K562 (cell line): ENCODE measurements around the gene SLC7A8. TPM values are rescaled to one million over a fixed set of nuclear protein-coding genes. Genes with fewer than 3 reads are reported as not detected.
A peak's percentile ranks its signal among the peaks of the same experiment; 100 is the strongest.

Source experiments
- CREB1 ChIP-seq, 2 experiments: sonication (generic) in 1 of 2; formaldehyde crosslinking in 1 of 2; IDR thresholded peaks; 2 replicates each; pipeline versions ENCODE4 v1.6.1 to v1.8.0; 2012 to 2022; ENCODE audit warnings: inconsistent platforms in 1 of 2, mild to moderate bottlenecking in 1 of 2, missing genetic modification reagents in 1 of 2, moderate library complexity in 1 of 2
- ELF4 ChIP-seq: fragments of 450-650 bp; formaldehyde crosslinking; IDR thresholded peaks from 2 replicates; pipeline ENCODE4 v1.4.0; 2022; ENCODE audit warnings: missing genetic modification characterization
- MYC ChIP-seq, 2 experiments: fragments of 250-450 bp in 1 of 2; sonication (Bioruptor Pico) in 1 of 2; IDR thresholded peaks; 2 replicates each; pipeline versions ENCODE4 v1.5.1 to v1.6.1; 2012 to 2021; ENCODE audit warnings: low read depth in 2 of 2, borderline replicate concordance in 1 of 2, improper control_type of control experiment in 1 of 2, low read length in 1 of 2, mild to moderate bottlenecking in 1 of 2, moderate library complexity in 1 of 2
- NR2C2 ChIP-seq, 2 experiments: fragments of 200-800 bp in 1 of 2; sonication (Bioruptor generic) in 1 of 2; sonication (generic) in 1 of 2; formaldehyde crosslinking in 1 of 2; IDR thresholded peaks; 2 replicates each; pipeline versions ENCODE4 v1.6.1 to v1.8.0; 2016 to 2022; ENCODE audit warnings: mild to moderate bottlenecking in 1 of 2, missing compliant biosample characterization in 1 of 2, missing genetic modification characterization in 1 of 2, missing genetic modification reagents in 1 of 2
- PHF8 ChIP-seq: fragments of 200-600 bp; sonication (generic); IDR thresholded peaks from 2 replicates; pipeline ENCODE4 v1.6.1; 2012; ENCODE audit warnings: mixed run types, mild to moderate bottlenecking, inconsistent platforms, low read length, moderate library complexity, borderline replicate concordance
- TCFL5 ChIP-seq: fragments of 250-450 bp; sonication (Bioruptor Pico); conservative IDR thresholded peaks from 2 replicates; pipeline ENCODE4 v1.6.1; 2021; ENCODE audit warnings: mild to moderate bottlenecking, moderate library complexity, matching md5 sums
- polyA plus RNA-seq, 8 experiments: library from polyadenylated mRNA; depleted of rRNA in 4 of 8; stranded (reverse) in 5 of 8; unstranded in 3 of 8; fragments of >200 nt; fragmentation: Nextera tagmentation in 2 of 8; fragmentation: Illumina TruSeq in 1 of 8; extraction: Ambion mirVana in 2 of 8; extraction: Trizol in 1 of 8; gene quantifications; 2 replicates each; pipeline versions ENCODE4 v1.2.1 to v1.2.3, GENCODE V29; 2011 to 2014; ENCODE audit warnings: inconsistent platforms in 1 of 8, missing spikeins in 1 of 8
- total RNA-seq, 7 experiments: library from RNA; depleted of rRNA in 6 of 7; stranded (reverse); fragments of >200 nt in 6 of 7; fragmentation: Illumina TruSeq in 2 of 7; extraction: Trizol in 2 of 7; gene quantifications; 2 replicates each; pipeline versions ENCODE4 v1.2.1 to v1.2.3, GENCODE V29; 2011 to 2021; ENCODE audit warnings: low replicate concordance in 1 of 7
- TF ChIP-seq, protein P1 (sequence below): sonication (generic); formaldehyde crosslinking; IDR thresholded peaks from 2 replicates; pipeline ENCODE4 v1.8.0; 2022; ENCODE audit warnings: mild to moderate bottlenecking, missing genetic modification reagents, borderline replicate concordance
- TF ChIP-seq, protein P2 (sequence below), 3 experiments: IDR thresholded peaks in 2 of 3; conservative IDR thresholded peaks in 1 of 3; 2 replicates each; pipeline ENCODE4 v1.5.1; 2011 to 2012; ENCODE audit warnings: low read length in 3 of 3, mild to moderate bottlenecking in 3 of 3, control low read depth in 2 of 3, improper control_type of control experiment in 1 of 3, inconsistent platforms in 1 of 3, low read depth in 1 of 3, mixed read lengths in 1 of 3, moderate library complexity in 1 of 3; ENCODE audit not compliant: insufficient read depth in 2 of 3
- TF ChIP-seq, protein P3 (sequence below): fragments of 250-450 bp; sonication (Bioruptor Pico); IDR thresholded peaks from 2 replicates; pipeline ENCODE4 v1.4.0; 2020

The SLC7A8 gene
- total and polyA plus RNA-seq, 9 of the 15 experiments (the other 6 are each of a cell fraction or from before 2014, with no cell fraction given), result 2.0 to 33.0 (median 6.0) TPM

DNA sequence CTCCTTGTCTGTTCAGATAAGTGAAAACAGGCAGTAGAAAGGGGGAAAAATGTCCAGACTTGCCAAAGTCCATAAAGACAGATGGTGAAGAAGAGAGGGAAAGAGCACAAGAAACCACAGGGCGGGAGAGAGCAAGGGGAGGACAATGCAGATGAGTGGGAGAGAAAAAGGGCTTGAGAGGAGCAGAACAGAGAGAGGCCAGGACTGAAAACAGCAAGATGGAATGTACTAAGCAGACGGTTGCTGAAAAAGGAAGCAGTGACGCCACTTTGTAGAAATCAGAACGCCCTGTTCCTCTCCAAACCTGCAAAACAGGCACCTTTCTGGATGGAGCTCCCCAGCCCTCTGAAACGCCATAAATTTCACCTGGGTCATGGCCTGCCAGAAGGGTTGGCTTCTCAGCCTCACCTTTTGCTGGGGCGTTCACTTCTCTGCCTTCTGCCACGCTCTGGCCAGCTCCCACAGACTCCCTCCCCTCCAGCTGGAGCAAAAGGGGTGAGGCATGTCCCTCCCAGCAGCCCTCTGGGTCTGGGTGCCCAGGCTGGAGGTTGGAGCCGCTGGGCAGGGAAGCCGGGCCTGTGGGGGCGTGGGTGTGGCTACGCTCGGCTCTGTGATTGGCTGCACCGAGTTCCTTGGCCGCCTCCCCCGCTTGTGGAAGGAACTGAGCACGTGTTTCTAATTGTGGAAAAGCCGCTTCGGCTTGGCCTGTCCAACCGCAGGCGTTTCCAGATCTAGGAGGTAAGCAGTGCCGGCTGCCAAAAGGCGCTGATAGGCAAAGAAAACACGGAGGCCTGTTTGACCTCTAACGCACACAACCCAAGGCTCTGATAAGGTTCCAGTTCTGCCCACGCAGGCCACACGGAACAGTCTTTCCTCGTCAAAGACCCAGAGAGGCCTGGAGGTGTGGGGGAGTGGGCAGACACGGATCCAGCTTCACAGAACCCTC is 29.3 kb downstream of the SLC7A8 start (continued):
- TF ChIP-seq, protein P1, sequence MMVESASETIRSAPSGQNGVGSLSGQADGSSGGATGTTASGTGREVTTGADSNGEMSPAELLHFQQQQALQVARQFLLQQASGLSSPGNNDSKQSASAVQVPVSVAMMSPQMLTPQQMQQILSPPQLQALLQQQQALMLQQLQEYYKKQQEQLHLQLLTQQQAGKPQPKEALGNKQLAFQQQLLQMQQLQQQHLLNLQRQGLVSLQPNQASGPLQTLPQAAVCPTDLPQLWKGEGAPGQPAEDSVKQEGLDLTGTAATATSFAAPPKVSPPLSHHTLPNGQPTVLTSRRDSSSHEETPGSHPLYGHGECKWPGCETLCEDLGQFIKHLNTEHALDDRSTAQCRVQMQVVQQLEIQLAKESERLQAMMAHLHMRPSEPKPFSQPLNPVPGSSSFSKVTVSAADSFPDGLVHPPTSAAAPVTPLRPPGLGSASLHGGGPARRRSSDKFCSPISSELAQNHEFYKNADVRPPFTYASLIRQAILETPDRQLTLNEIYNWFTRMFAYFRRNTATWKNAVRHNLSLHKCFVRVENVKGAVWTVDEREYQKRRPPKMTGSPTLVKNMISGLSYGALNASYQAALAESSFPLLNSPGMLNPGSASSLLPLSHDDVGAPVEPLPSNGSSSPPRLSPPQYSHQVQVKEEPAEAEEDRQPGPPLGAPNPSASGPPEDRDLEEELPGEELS (CRISPR knock-in tag), result no peak
- TF ChIP-seq PHF8 (peak; percentile 43; the same call in 1 of the 2 replicates), NR2C2 (CRISPR knock-in tag; IDR thresholded peaks at IDR 0.05) (no peak), NR2C2 (tag; IDR thresholded peaks at IDR 0.05) (peak; percentile 62; the same call in 1 of the 2 replicates), ELF4 (CRISPR knock-in tag) (0 out of 2 replicates have a peak, but pooled peaks have one; percentile 13), CREB1 (IDR thresholded peaks at IDR 0.05) (0 out of 2 replicates have a peak, but pooled peaks have one; percentile 13), CREB1 (CRISPR knock-in tag; IDR thresholded peaks at IDR 0.05) (no peak), MYC (IDR thresholded peaks at IDR 0.05; ENCODE audit: low read depth, low read length) (peak; percentile 86), MYC (CRISPR knock-in tag; IDR thresholded peaks at IDR 0.05; ENCODE audit: borderline replicate concordance, low read depth) (peak; percentile 91; the same call in 1 of the 2 replicates), TCFL5 (CRISPR knock-in tag) (no peak)
- TF ChIP-seq, protein P2, sequence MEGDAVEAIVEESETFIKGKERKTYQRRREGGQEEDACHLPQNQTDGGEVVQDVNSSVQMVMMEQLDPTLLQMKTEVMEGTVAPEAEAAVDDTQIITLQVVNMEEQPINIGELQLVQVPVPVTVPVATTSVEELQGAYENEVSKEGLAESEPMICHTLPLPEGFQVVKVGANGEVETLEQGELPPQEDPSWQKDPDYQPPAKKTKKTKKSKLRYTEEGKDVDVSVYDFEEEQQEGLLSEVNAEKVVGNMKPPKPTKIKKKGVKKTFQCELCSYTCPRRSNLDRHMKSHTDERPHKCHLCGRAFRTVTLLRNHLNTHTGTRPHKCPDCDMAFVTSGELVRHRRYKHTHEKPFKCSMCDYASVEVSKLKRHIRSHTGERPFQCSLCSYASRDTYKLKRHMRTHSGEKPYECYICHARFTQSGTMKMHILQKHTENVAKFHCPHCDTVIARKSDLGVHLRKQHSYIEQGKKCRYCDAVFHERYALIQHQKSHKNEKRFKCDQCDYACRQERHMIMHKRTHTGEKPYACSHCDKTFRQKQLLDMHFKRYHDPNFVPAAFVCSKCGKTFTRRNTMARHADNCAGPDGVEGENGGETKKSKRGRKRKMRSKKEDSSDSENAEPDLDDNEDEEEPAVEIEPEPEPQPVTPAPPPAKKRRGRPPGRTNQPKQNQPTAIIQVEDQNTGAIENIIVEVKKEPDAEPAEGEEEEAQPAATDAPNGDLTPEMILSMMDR (IDR thresholded peaks at IDR 0.05 in 2 of 3, conservative IDR thresholded peaks at IDR 0.05 in 1 of 3; ENCODE audit: insufficient read depth in 2 of 3, low read depth in 1 of 3, low read length in 3 of 3), result no peak
- TF ChIP-seq, protein P3, sequence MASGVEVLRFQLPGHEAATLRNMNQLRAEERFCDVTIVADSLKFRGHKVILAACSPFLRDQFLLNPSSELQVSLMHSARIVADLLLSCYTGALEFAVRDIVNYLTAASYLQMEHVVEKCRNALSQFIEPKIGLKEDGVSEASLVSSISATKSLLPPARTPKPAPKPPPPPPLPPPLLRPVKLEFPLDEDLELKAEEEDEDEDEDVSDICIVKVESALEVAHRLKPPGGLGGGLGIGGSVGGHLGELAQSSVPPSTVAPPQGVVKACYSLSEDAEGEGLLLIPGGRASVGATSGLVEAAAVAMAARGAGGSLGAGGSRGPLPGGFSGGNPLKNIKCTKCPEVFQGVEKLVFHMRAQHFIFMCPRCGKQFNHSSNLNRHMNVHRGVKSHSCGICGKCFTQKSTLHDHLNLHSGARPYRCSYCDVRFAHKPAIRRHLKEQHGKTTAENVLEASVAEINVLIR (CRISPR knock-in tag), result peak; percentile 24; the same call in 1 of the 2 replicates
- TF ChIP-seq, all 486 proteins: peak for 115
